ENCODE results near the gene VKORC1L1.
"Not testable (repeated sequence)": the region's sequence is repeated elsewhere in the genome, so short reads cannot be mapped to it uniquely, and the experiment has no call there.

Gene VKORC1L1

DNA sequence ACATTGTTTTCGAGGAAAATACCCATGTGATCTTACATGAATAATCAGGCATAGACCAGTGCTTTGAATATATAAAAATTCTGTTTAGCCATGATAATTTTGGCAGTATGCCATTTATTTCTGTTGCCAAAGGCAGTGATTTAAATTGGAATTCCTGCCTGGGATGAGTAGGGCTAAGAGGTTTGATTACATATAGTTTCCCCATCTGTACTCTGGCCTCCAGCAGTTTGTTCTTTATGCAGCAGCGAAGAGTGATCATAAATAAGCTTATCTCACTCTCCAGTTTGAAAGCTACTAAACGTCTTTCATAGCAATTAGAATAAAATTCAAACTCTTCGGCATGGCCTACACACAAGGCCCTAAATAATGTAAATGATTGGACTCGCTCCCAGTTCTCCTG lies 72.9 kb downstream of the VKORC1L1 start:
- not testable (repeated sequence) for DNase-seq

DNA sequence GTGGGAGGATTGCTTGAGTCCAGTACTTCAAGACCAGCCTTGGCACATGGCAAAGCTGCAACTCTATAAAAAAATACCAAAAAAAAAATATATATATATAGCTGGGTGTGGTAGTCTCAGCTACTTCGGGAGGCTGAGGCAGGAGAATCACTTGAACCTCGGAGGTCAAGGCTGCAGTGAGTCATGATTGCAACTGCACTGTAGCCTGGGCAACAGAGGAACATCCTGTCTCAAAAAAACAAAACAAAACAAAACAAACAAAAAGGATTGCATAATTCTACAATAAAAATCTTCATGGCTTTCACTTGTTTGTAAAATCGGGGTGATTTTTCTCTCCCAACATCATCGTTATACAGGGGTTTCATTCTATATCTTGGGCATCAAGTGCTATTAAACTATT lies 74.0 kb downstream of the VKORC1L1 start:
- DNase-seq, result no peak

- no peak for DNase-seq
These were observed 79.1 kb downstream of the VKORC1L1 start for GRCh38 chr7:65951837-65952578.

DNA sequence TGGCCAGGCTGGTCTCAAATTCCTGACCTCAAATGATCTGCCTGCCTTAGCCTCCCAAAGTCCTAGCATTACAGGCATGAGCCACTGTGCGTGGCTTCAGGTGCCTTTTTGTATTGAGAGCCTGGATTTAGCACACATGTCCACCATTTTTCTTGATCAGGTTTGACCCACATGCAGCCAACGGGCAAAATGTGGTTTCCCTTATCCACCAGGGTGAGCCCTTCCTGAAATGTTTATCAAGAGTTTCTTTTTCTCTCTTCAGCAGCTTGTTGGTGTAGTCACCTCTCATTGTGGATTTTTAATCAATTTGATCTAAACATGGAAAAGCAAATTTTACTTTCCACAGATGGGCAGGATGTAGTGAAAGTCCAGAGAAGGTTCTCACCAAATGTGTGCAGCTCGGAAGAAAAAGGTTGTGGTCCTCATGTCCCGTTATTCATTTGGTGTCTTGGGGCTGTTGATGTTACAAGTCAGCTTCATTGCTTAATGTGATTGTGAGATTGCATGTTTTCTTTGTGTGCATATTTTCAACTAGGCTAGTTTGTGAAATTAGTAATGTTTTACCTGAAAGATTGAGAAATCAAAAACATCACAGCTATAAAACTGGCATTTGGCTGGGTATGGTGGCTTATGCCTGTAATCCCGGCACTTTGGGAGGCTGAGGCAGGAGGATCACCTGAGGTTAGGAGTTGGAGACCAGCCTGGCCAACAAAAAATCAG lies 80.3 kb downstream of the VKORC1L1 start:
- no peak for DNase-seq

DNA sequence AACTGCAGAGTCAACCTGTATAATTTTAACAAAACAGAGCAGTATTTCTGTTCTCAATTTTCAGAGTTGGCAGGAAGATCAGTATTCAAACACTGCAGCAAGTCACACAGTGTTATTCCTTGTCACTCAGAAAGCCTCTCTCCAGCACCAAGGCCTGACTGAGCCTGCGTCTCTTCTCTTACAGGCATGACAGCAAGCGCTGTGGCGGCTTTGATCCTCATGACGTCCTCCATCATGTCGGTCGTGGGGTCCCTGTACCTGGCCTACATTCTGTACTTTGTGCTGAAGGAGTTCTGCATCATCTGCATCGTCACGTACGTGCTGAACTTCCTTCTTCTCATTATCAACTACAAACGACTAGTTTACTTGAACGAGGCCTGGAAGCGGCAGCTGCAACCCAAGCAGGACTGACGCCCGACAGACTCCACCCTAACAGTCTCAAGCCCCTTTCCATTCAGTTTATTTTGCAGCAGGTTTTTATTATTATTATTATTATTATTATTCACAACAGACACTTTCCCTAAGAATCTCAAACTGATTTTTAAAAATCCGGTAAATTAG lies 81.1 kb downstream of the VKORC1L1 start:
- DNase-seq, result no peak

DNA sequence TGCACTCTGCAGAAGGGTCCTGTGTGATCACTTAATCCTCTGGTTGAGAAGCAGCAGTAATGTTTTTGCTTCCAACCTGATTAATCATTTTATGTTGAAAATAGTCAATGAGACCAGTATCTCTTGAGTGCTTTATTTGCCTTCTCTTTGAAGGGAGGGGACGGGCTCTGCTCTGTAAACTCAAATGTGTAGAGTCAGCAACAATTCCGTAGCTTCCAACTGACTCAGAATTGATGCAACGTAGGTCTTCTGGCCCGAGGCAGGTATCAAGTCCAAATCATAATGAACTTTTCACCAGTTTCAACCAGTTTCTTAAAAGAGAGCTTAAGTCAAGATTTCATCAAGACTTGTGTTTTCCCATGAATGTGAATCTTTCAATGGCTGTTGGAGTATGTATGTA lies 82.8 kb downstream of the VKORC1L1 start:
- no peak for DNase-seq

- DNase-seq, result no peak
These were observed 87.6 kb downstream of the VKORC1L1 start for GRCh38 chr7:65960351-65961074.

DNA sequence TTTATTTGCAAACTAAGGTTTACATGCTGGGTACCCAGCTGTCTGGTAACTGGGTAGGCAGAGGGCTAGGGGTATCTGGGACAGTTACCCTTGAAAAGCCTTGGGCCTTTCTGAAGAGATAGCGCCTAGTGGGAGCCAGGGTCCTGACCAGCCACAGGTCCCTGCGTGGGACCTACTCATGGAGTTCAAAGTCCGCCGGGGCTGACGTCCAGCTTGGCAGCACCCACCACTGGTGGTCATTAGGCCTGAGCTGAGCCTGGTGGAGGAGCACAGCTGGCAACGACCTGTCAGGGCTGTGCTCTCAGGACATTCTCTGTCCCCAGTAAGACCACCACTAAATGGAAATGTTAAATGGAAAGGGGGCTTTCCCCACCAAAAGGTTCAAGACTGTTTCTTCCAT lies 89.2 kb downstream of the VKORC1L1 start:
- DNase-seq, result no peak

GRCh38 chr7:65964671-65965070 lies 91.8 kb downstream of the VKORC1L1 start:
- not testable (repeated sequence) for DNase-seq

DNA sequence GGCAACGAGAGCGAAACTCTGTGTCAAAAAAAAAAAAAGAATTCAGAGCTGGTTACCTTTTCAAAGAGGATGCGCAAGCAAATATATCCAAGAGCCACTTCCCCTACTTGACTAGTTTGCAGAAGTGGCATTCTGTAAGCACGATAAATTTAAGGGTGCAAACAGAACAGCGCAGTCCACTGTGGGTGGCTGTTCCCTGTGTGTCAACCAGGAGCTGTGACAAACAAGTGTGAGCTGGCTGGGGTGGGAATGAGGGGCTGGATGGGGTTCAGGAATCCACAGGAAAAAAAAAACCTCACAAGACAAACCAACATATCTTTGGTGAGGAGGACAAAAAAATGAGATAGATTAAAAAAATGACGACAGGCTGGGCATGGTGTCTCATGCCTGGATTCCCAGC lies 93.3 kb downstream of the VKORC1L1 start:
- no peak for DNase-seq

- DNase-seq, result no peak
These were observed 94.7 kb downstream of the VKORC1L1 start for GRCh38 chr7:65967361-65968155.

DNA sequence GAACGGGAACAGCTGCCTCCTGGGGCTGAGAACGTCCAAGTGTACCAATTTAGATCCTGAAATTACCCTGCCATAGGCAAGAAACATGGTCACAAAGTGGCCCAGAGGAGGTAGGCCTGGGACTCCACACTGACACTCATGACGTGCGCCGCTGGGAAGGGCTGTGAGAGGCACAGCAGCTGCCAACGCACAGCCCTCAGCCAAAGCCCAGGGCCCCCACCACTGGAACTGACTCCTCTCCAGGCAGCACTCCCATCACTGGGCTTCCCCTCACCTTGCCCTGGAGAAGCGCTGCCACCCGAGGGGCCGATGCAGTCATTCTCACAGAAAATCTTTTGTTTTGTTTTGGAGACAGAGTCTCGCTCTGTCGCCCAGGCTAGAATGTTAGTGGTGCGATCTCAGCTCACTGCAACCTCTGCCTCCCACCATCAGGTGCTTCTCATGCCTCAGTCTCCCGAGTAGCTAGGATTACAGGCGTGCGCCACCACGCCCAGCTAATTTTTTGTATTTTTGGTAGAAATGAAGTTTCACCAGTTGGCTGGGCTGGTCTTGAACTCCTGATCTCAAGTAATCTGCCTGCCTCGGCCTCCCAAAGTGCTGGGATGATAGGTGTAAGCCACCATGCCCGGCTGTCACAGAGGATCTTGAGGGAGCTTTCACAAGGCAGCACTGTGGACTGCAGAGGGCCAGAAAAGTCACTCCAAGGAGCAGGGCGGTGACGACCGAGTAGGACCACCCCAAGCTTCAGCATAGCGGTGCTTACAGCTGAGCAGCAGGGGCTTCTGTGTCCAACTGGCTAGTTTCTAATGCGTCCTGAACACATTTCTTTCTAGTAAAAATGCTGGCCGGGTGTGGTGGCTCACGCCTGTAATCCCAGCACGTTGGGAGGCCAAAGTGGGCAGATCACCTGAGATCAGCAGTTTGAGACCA lies 95.6 kb downstream of the VKORC1L1 start:
- no peak for DNase-seq

GRCh38 chr7:65971021-65971420 lies 98.1 kb downstream of the VKORC1L1 start:
- DNase-seq, result no peak

GRCh38 chr7:65972976-65973375 lies 100.1 kb downstream of the VKORC1L1 start:
- no peak for DNase-seq

- DNase-seq, result no peak
These were observed 101.4 kb downstream of the VKORC1L1 start for GRCh38 chr7:65974191-65974801.

DNA sequence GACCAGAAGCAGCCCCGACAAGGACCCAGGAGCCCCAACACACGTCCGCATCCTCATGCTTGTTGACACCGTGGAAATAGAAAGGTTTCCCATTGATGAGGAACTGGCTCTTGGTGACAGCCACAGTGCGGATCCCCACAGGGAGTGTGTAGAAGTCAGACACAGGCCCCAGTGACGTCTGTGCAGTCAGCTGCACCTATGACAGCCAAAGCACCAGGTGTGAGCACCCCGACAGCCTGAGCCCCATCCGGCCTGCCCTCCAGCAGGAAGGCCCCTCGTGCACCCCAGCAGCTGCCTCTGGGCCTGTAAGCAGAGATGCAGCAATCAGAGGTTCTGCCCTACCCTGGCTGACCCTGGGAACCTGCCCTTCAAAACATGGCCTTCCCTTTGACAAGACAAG lies 102.0 kb downstream of the VKORC1L1 start:
- DNase-seq, result no peak

GRCh38 chr7:65975814-65976445 lies 103.1 kb downstream of the VKORC1L1 start:
- no peak for DNase-seq

DNA sequence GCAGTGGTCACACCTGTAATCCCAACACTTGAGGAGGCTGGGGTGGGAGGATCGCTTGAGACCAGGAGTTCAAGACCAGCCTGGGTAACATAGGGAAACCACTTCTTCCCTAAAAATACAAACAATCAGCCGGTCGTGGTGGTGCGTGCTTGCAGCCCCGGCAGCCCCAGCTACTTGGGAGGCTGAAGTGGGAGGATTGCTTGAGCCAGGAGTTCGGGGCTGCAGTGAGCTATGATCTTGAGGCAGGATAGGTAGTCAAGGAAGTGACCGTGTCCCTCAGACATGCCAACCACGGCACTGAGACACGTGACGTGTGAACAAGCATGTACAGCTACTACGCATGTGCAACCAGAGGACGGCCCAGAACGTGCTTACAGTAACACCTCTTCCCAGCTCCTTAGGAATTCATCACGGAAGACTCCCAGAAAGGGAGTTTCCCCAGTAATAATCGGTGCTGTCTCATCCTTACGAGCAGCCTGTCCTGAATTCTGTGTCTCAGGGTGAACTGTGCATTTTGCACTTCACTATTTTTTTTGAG lies 103.9 kb downstream of the VKORC1L1 start:
- no peak for DNase-seq

- no peak for DNase-seq
These were observed 106.2 kb downstream of the VKORC1L1 start for GRCh38 chr7:65978891-65979582.

All from fibroblast of skin of scalp (primary cell).